ENCODE measurements around the gene NPPC. TPM values are rescaled to one million over a fixed set of nuclear protein-coding genes. Genes with fewer than 3 reads are reported as not detected.

NPPC gene
- total and polyA plus RNA-seq, 2 of the 8 experiments (the other 6 are each of a cell fraction or from before 2014, with no cell fraction given) = 1.3 to 4.7 TPM

DNA sequence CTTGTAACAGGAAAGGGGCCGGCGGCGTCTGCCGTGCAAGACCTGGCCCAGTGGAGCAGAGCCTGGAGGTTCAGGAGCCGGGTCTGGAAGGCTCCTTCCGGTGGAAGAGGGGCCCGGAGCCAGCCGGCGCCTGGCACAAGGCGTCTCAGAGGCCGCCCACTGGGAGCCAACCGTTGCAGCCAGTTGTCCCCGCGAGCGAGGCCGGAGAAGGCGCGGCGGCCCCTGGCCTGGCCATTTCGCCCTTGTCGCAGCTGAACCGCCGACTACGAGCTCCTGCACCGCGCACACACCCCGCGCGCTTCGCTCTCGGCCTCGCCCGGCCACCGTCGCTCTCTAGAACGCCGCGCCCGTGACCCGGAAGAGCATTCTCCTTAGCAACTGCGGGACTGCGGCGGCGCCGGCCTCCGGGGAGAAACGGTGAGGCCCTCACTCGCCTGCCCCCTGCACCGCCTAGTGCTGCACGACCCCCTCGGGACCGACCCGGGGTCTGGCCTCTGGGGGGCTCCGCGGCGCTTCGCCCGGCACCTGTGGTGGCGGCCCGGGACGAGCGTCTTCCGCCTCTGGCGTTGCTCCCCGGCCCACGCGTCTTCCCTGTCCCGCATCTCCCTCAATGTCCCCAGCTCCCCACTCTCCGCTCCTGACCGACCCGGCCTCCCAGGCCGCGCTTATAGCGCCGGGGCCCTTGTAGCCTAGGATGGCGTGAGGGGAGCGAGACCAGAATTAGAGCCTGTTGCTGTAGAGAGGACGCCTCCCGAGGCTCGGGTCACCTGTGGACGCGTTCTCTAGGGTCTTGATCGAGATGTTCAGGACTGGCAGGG is 35.4 kb upstream of the NPPC start, which contains the start of gene DIS3L2 (continued):
- TF ChIP-seq TEAD4 (IDR thresholded peaks at IDR 0.05; ENCODE audit: low read depth, low read length) (no peak), SIN3A (conservative IDR thresholded peaks at IDR 0.05 in 1 of 2, IDR thresholded peaks at IDR 0.05 in 1 of 2; ENCODE audit: low read depth in 1 of 2, low read length in 2 of 2) (peak in 1 of 2 experiments; percentile 37; a peak in 1 of 4 replicates)

Data from H1 (cell line).